HG03457 (cell line): ENCODE results near the gene LRAT.
"Not testable (repeated sequence)": the region's sequence is repeated elsewhere in the genome, so short reads cannot be mapped to it uniquely, and the experiment has no call there.

Experiments
- ATAC-seq: cut with Tn5 transposase; IDR thresholded peaks from one replicate; pipeline ENCODE4 v1.9.1; 2021; ENCODE audit warnings: moderate number of reproducible peaks; ENCODE audit not compliant: unreplicated experiment

The LRAT gene

GRCh38 chr4:154743683-154744340, at the start of gene LRAT:
LRAT (plus strand) TSS chr4:154744000; CDS start chr4:154744327, 327 bp downstream.
- ATAC-seq, result no peak

- no peak for ATAC-seq
These were observed 35.9 kb upstream of the LRAT start for GRCh38 chr4:154707877-154708276.

- no peak for ATAC-seq
These were observed 34.2 kb upstream of the LRAT start for GRCh38 chr4:154709550-154709949.

- no peak for ATAC-seq
These were observed 32.3 kb upstream of the LRAT start for GRCh38 chr4:154711522-154711921.

- ATAC-seq, result no peak
These were observed 29.3 kb upstream of the LRAT start for GRCh38 chr4:154714339-154715040.

- no peak for ATAC-seq
These were observed 24.7 kb upstream of the LRAT start for GRCh38 chr4:154719087-154719486.

GRCh38 chr4:154720123-154720522, 23.7 kb upstream of the LRAT start:
- no peak for ATAC-seq

- ATAC-seq, result no peak
These were observed 23.1 kb upstream of the LRAT start for GRCh38 chr4:154720618-154721267.

GRCh38 chr4:154722262-154722661, 21.5 kb upstream of the LRAT start:
- no peak for ATAC-seq

GRCh38 chr4:154723601-154724000, 20.2 kb upstream of the LRAT start:
- not testable (repeated sequence) for ATAC-seq

GRCh38 chr4:154727540-154727939, 16.3 kb upstream of the LRAT start:
- no peak for ATAC-seq

GRCh38 chr4:154731756-154732155, 12.0 kb upstream of the LRAT start:
- ATAC-seq, result no peak

- ATAC-seq, result no peak
These were observed 11.1 kb upstream of the LRAT start for GRCh38 chr4:154732669-154733068.

GRCh38 chr4:154736770-154737169, 7.0 kb upstream of the LRAT start:
- ATAC-seq, result no peak

GRCh38 chr4:154738426-154738825, 5.4 kb upstream of the LRAT start:
- ATAC-seq, result no peak

- ATAC-seq, result no peak
These were observed 4.7 kb upstream of the LRAT start for GRCh38 chr4:154739111-154739510.

- no peak for ATAC-seq
These were observed 3.3 kb upstream of the LRAT start for GRCh38 chr4:154740462-154740861.

- no peak for ATAC-seq
These were observed 2.6 kb upstream of the LRAT start for GRCh38 chr4:154741131-154741665.

GRCh38 chr4:154741922-154742850, 1.6 kb upstream of the LRAT start:
- ATAC-seq, result no peak

- ATAC-seq, result no peak
These were observed 634 bp downstream of the LRAT start for GRCh38 chr4:154744341-154744926.
